Thymus (tissue), 11 donors: ENCODE results near the gene PLK3. TPM values are rescaled to one million over a fixed set of nuclear protein-coding genes. Genes with fewer than 3 reads are reported as not detected.
"Not testable (repeated sequence)": the region's sequence is repeated elsewhere in the genome, so short reads cannot be mapped to it uniquely, and the experiment has no call there.

Experiments used
- DNase-seq, 9 donors: peaks; one replicate each; pipeline ENCODE4 v3.0.0-alpha.2; 2013; ENCODE audit warnings: low spot score in 9 of 9, low read depth in 6 of 9, missing footprints in 1 of 9
- H3K27ac ChIP-seq, 2 donors: one replicate each; pipeline ENCODE4 v1.5.1; 2013; ENCODE audit warnings: control low read depth in 1 of 2, low read depth in 1 of 2, low read length in 1 of 2, mild to moderate bottlenecking in 1 of 2, moderate library complexity in 1 of 2
- H3K27me3 ChIP-seq, 2 donors: one replicate each; pipeline ENCODE4 v1.5.1; 2013; ENCODE audit warnings: low read length in 1 of 2; ENCODE audit not compliant: control insufficient read depth in 2 of 2, insufficient read depth in 1 of 2
- H3K36me3 ChIP-seq, 2 donors: one replicate each; pipeline ENCODE4 v1.5.1; 2013; ENCODE audit warnings: low read length in 1 of 2, mild to moderate bottlenecking in 1 of 2, moderate library complexity in 1 of 2; ENCODE audit not compliant: control insufficient read depth in 2 of 2, insufficient read depth in 2 of 2
- H3K4me1 ChIP-seq, 2 donors: one replicate each; pipeline ENCODE4 v1.5.1; 2013; ENCODE audit warnings: low read length in 2 of 2; ENCODE audit not compliant: control insufficient read depth in 2 of 2, insufficient read depth in 2 of 2
- H3K4me3 ChIP-seq, 2 donors: one replicate each; pipeline ENCODE4 v1.5.1; 2013; ENCODE audit warnings: low read length in 2 of 2, control low read depth in 1 of 2, mild to moderate bottlenecking in 1 of 2
- H3K9me3 ChIP-seq, 2 donors: one replicate each; pipeline ENCODE4 v1.5.1; 2013; ENCODE audit warnings: low read length in 1 of 2, mild to moderate bottlenecking in 1 of 2; ENCODE audit not compliant: control insufficient read depth in 2 of 2, insufficient read depth in 1 of 2
- WGBS: extraction: QIAGEN DNeasy Blood & Tissue Kit; methylation state at CpG from one replicate; pipeline ENCODE4 v1.1.7; 2013; 5-methylcytosine and 5-hydroxymethylcytosine counted together
- polyA plus RNA-seq: library from polyadenylated mRNA; stranded (reverse); fragments of 200-250 nt; gene quantifications from one replicate; pipeline ENCODE4 v1.2.3, GENCODE V29; 2013
- total RNA-seq: library from RNA; stranded (reverse); fragments of 120-200 nt; gene quantifications from one replicate; pipeline ENCODE4 v1.2.4, GENCODE V29; 2013
- donor health status: healthy.

The PLK3 gene
- total and polyA plus RNA-seq, 2 donors = 10.1 to 32.9 TPM

DNA sequence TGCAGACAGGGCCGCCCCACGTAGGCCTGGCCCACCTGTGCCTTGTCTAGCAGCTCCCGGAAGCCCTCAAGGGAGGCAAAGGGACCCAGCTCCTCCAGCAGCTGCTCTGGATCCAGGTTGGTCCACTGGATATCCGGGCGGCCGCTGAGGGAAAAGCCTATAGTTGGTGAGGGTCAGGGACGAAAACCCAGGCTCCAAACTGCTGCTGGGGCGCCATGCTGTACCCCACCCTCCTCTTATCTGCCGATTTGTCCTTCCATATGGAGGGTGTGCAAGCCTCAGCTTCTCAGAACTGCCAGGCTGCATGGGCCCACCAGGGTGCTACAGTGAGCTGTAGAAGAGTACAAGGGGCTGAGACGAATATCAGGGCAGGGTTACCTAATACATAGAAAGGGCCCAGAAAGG, 30.7 kb downstream of the PLK3 start:
- WGBS = 91% methylated on average over 10 of the region's 10 CpGs
- Histone ChIP-seq H3K27ac (no peak overlapping the region), H3K9me3 (no peaks in the 10 kb centered on the region), H3K36me3 (no peaks in the 10 kb centered on the region), H3K27me3 (no peaks in the 10 kb centered on the region), H3K4me3 (no peak overlapping the region), H3K4me1 (peaks cover 0 to 29% of the 10 kb centered on the region in 2 donors)
- DNase-seq = no peak

DNA sequence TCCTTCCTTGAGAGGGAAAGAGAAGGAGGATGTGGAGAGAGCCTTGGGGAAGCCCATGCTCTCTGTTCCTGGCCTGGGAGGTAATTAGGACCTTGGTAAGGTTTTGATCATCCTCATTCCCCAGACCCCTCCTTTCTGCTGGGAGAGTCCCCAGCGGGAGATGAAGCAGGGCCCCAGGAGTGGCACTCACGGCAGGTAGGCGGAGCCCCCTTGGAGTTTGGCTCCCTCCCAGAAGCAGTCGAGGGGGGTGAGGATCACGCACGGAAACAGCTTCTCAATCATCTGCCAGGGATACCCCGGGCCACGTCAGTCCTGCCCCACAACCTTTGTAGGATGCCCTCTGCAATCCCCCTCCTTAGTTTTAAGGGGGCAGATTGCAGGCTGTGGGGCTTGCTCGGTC, 31.3 kb downstream of the PLK3 start:
- 72% methylated on average over 9 of the region's 9 CpGs for WGBS
- H3K4me3 ChIP-seq = no peak overlapping the region
- no peak for DNase-seq

DNA sequence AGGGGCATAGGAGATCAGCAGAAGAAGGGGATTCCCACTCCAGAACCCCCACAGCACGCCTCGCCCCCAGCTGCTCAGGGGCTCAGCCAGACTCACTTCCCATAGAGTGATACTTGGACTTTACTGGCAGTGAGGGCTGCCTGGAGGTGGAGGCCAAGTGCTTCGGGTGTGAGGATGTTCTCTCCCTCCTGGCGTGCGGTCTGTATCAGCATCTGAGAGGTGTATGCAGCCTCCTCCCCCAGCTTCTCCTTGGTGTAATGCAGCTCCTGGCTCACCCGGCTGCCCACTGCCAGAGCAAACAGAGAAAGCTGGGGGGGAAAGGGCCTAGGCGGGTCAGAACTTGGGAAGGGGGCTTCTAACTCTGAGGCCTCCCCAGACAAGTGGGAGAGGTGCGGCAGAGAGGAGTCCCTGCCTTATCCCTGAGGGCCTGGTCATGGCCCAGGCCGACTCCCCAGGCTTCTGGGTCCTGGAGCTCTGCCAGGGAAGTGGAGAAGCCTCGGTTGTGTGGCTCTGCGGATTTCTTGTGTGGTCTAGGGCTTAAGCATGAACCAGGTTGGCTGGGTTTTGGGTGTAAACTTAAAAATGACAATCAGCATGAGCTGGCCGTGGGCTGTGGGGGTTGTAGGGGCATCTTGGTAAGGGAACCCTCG, 32.0 kb downstream of the PLK3 start:
- Histone ChIP-seq H3K4me1 (peaks cover 0 to 24% of the 10 kb centered on the region in 2 donors), H3K36me3 (no peaks in the 10 kb centered on the region), H3K27me3 (no peaks in the 10 kb centered on the region), H3K4me3 (no peak overlapping the region), H3K27ac (no peak overlapping the region), H3K9me3 (no peaks in the 10 kb centered on the region)
- DNase-seq = no peak
- 86% methylated on average over 13 of the region's 13 CpGs for WGBS

More for the DNA sequence above, 31.3 kb downstream of the PLK3 start:
- no peak overlapping the region for H3K27ac ChIP-seq
- no peaks in the 10 kb centered on the region for H3K9me3 ChIP-seq
- H3K27me3 ChIP-seq = no peaks in the 10 kb centered on the region
- peaks cover 0 to 29% of the 10 kb centered on the region in 2 donors for H3K4me1 ChIP-seq
- H3K36me3 ChIP-seq = no peaks in the 10 kb centered on the region

DNA sequence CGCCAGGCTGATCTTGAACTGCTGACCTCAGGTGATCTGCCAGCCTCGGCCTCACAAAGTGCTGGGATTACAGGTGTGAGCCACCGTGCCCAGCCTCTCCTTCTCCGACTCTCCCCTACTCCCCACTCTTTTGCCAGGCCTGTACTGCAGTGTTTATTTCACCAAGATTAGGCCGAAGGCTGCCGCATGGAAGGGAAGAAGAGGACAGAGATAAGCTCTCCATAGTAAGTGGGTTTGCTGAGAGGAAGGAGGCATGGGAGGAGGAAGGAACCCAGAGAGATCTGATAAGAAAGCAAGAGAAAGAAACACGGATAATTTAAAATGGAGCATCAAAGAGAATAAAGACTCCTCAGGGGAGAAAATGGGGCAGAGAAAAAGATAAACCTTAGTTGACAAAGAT, 34.2 kb downstream of the PLK3 start:
- no peak for DNase-seq
- 63% methylated on average over 7 of the region's 7 CpGs for WGBS
- H3K27ac ChIP-seq = no peak overlapping the region
- no peaks in the 10 kb centered on the region for H3K27me3 ChIP-seq
- H3K4me3 ChIP-seq = no peak overlapping the region
- no peaks in the 10 kb centered on the region for H3K9me3 ChIP-seq
- H3K36me3 ChIP-seq = no peaks in the 10 kb centered on the region
- H3K4me1 ChIP-seq = peaks cover 0 to 24% of the 10 kb centered on the region in 2 donors

- DNase-seq = peak in 8 of 9 donors; percentile 64 to 89 (median 76)
- Histone ChIP-seq H3K4me3 (no peak overlapping the region), H3K4me1 (peaks cover 0 to 18% of the 10 kb centered on the region in 2 donors), H3K9me3 (no peaks in the 10 kb centered on the region), H3K27me3 (no peaks in the 10 kb centered on the region), H3K27ac (no peak overlapping the region), H3K36me3 (no peaks in the 10 kb centered on the region)
- 73% methylated on average over 23 of the region's 23 CpGs for WGBS
Measured at GRCh38 chr1:44835738-44836675, 35.8 kb downstream of the PLK3 start.

DNA sequence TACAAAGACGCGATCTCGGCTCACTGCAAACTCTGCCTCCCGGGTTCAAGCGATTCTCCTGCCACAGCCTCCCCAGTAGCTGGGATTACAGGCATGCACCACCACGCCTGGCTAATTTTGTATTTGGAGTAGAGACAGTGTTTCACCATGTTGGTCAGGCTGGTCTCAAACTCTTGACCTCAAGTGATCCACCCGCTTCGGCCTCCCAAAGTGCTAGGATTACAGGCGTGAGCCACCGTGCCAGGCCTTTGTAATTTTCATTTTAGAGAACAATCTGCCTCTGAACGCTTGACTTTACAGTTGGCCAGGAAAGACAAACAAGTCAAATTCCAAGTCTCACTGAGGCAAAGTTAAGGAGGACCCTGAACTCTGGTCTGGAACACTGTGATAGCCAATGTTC, 38.1 kb downstream of the PLK3 start:
- 97% methylated on average over 11 of the region's 11 CpGs for WGBS
- peaks cover 2 to 16% of the 10 kb centered on the region in 2 donors for H3K4me1 ChIP-seq
- peaks cover 0 to 18% of the 10 kb centered on the region in 2 donors for H3K27me3 ChIP-seq
- not testable (repeated sequence) for H3K4me3 ChIP-seq, H3K27ac ChIP-seq, H3K36me3 ChIP-seq, H3K9me3 ChIP-seq, DNase-seq

GRCh38 chr1:44839576-44839975, 39.4 kb downstream of the PLK3 start:
- Histone ChIP-seq H3K36me3 (no peaks in the 10 kb centered on the region), H3K27ac (no peak overlapping the region), H3K4me1 (peaks cover 3 to 13% of the 10 kb centered on the region in 2 donors), H3K9me3 (peaks cover 0 to 6% of the 10 kb centered on the region in 2 donors), H3K4me3 (no peak overlapping the region), H3K27me3 (peaks cover 0 to 25% of the 10 kb centered on the region in 2 donors)
- whole genome bisulfite sequencing = 95% methylated on average over 4 of the region's 4 CpGs
- no peak for DNase-seq

- Histone ChIP-seq H3K4me3 (peak overlapping the region; percentile 41 to 43), H3K4me1 (peaks cover 3 to 8% of the 10 kb centered on the region in 2 donors), H3K27me3 (peaks cover 0 to 25% of the 10 kb centered on the region in 2 donors), H3K27ac (no peak overlapping the region), H3K9me3 (peaks cover 0 to 6% of the 10 kb centered on the region in 2 donors), H3K36me3 (no peaks in the 10 kb centered on the region)
- 83% methylated on average over 16 of the region's 16 CpGs for WGBS
- DNase-seq = no peak
Measured at GRCh38 chr1:44842486-44842861, 42.3 kb downstream of the PLK3 start.
